Fibroblast of lung (primary cell): ENCODE measurements around the gene FBXL14. TPM values are rescaled to one million over a fixed set of nuclear protein-coding genes. Genes with fewer than 3 reads are reported as not detected.
A peak's percentile ranks its signal among the peaks of the same experiment; 100 is the strongest.

Experiments
- DNase-seq, 2 donors: peaks; one replicate each; pipeline versions ENCODE4 v3.0.0 to v3.0.0-alpha.2; 2010; ENCODE audit warnings: low read depth in 2 of 2
- H2AFZ ChIP-seq: 2 replicates; pipeline ENCODE4 v1.5.1; 2012; ENCODE audit warnings: low read length, control low read depth, inconsistent platforms
- H3K27ac ChIP-seq: 2 replicates; pipeline ENCODE4 v1.5.1; 2011; ENCODE audit warnings: low read length, control low read depth; ENCODE audit not compliant: insufficient read depth
- H3K27me3 ChIP-seq: 2 replicates; pipeline ENCODE4 v1.5.1; 2011; ENCODE audit warnings: mild to moderate bottlenecking, low read length; ENCODE audit not compliant: control insufficient read depth, insufficient read depth
- H3K36me3 ChIP-seq: 2 replicates; pipeline ENCODE4 v1.5.1; 2011; ENCODE audit warnings: low read length; ENCODE audit not compliant: control insufficient read depth, insufficient read depth
- H3K4me1 ChIP-seq: 2 replicates; pipeline ENCODE4 v1.5.1; 2011; ENCODE audit warnings: low read length; ENCODE audit not compliant: control insufficient read depth, insufficient read depth; ENCODE audit errors: extremely low read depth
- H3K4me2 ChIP-seq: 2 replicates; pipeline ENCODE4 v1.5.1; 2011; ENCODE audit warnings: low read length, control low read depth; ENCODE audit not compliant: insufficient read depth; ENCODE audit errors: extremely low read depth
- H3K4me3 ChIP-seq, 4 experiments: fragments of 200-600 bp in 1 of 4; sonication (generic) in 1 of 4; replicated peaks in 1 of 4; 2 replicates each; pipeline ENCODE4 v1.5.1; 2011 to 2016; ENCODE audit warnings: low read length in 4 of 4, low read depth in 3 of 4, mild to moderate bottlenecking in 3 of 4, control low read depth in 2 of 4, inconsistent platforms in 1 of 4, mixed read lengths in 1 of 4; ENCODE audit not compliant: insufficient read depth in 1 of 4; ENCODE audit errors: control extremely low read depth in 1 of 4
- H3K79me2 ChIP-seq: 2 replicates; pipeline ENCODE4 v1.5.1; 2012; ENCODE audit warnings: mild to moderate bottlenecking, low read length, inconsistent platforms; ENCODE audit not compliant: control insufficient read depth, insufficient read depth
- H3K9ac ChIP-seq: 2 replicates; pipeline ENCODE4 v1.5.1; 2011; ENCODE audit warnings: mild to moderate bottlenecking, low read length, control low read depth; ENCODE audit not compliant: insufficient read depth
- H3K9me3 ChIP-seq: 2 replicates; pipeline ENCODE4 v1.5.1; 2012; ENCODE audit warnings: low read depth, low read length; ENCODE audit not compliant: control insufficient read depth, insufficient read depth
- H4K20me1 ChIP-seq: 2 replicates; pipeline ENCODE4 v1.5.1; 2011; ENCODE audit warnings: low read length; ENCODE audit not compliant: control insufficient read depth, insufficient read depth; ENCODE audit errors: extremely low read depth
- CTCF ChIP-seq, 2 donors: IDR thresholded peaks in 1 of 2; conservative IDR thresholded peaks in 1 of 2; 1 replicate in 1 of 2; 2 replicates in 1 of 2; pipeline ENCODE4 v1.5.1; 2011 to 2012; ENCODE audit warnings: low read length in 2 of 2, control low read depth in 1 of 2, inconsistent platforms in 1 of 2, low read depth in 1 of 2, mild to moderate bottlenecking in 1 of 2
- EZH2 ChIP-seq: IDR thresholded peaks from 2 replicates; pipeline ENCODE4 v1.5.1; 2012; ENCODE audit warnings: low read length, control low read depth, mild to moderate bottlenecking; ENCODE audit errors: missing control alignments
- polyA plus RNA-seq, 2 donors: library from polyadenylated mRNA; depleted of rRNA in 1 of 2; stranded (reverse) in 1 of 2; unstranded in 1 of 2; fragments of >200 nt; gene quantifications; 2 replicates each; pipeline ENCODE4 v1.2.1, GENCODE V29; 2011 to 2012; ENCODE audit warnings: missing spikeins in 1 of 2
- total RNA-seq: library from RNA; depleted of rRNA; stranded (reverse); fragments of >200 nt; gene quantifications from 2 replicates; pipeline ENCODE4 v1.2.1, GENCODE V29; 2014

Gene FBXL14
- total and polyA plus RNA-seq, 2 donors (not counting 1 experiment from before 2014, with no cell fraction given): 2.6 to 6.4 TPM

- no peak within 1 kb of the TSS for H3K27ac ChIP-seq
- no peaks in the 10 kb centered on the region for H3K9me3 ChIP-seq
- TF ChIP-seq CTCF (conservative IDR thresholded peaks at IDR 0.05 in 1 of 2, IDR thresholded peaks at IDR 0.05 in 1 of 2; ENCODE audit: low read depth in 1 of 2, low read length in 2 of 2) (no peak), EZH2 (no peak)
- H3K36me3 ChIP-seq: peaks cover 4% of the 10 kb centered on the region
- H3K27me3 ChIP-seq: no peaks in the 10 kb centered on the region
- H3K79me2 ChIP-seq: peaks cover 5% of the 10 kb centered on the region
- no peak within 1 kb of the TSS for H2AFZ ChIP-seq
- H3K4me2 ChIP-seq: peak within 1 kb of the TSS; percentile 64
- H4K20me1 ChIP-seq: no peaks in the 10 kb centered on the region
- no peak within 1 kb of the TSS for H3K9ac ChIP-seq
- peak within 1 kb of the TSS; percentile 11 to 49 (median 26) for H3K4me3 ChIP-seq
- DNase-seq: no peak
- peaks cover 15% of the 10 kb centered on the region for H3K4me1 ChIP-seq
These were observed 34.4 kb upstream of the FBXL14 start, which contains the start of gene WNT5B for GRCh38 chr12:1628666-1629337. Gene WNT5B (plus strand): TSS chr12:1629231. CDS start chr12:1631355, 2,124 bp downstream.

- Histone ChIP-seq H3K4me1 (peaks cover 8% of the 10 kb centered on the region), H3K36me3 (no peaks in the 10 kb centered on the region), H3K27me3 (no peaks in the 10 kb centered on the region), H3K4me2 (no peak overlapping the region), H2AFZ (no peak overlapping the region), H3K79me2 (peaks cover 6% of the 10 kb centered on the region), H3K9me3 (no peaks in the 10 kb centered on the region), H3K4me3 (no peak overlapping the region), H3K9ac (no peak overlapping the region), H3K27ac (no peak overlapping the region), H4K20me1 (no peaks in the 10 kb centered on the region)
- TF ChIP-seq CTCF (conservative IDR thresholded peaks at IDR 0.05 in 1 of 2, IDR thresholded peaks at IDR 0.05 in 1 of 2; ENCODE audit: low read depth in 1 of 2, low read length in 2 of 2) (no peak), EZH2 (no peak)
- no peak for DNase-seq
These were observed 28.0 kb upstream of the FBXL14 start for GRCh38 chr12:1622406-1622805.

- Histone ChIP-seq H3K27ac (no peak overlapping the region), H3K36me3 (no peaks in the 10 kb centered on the region), H3K4me2 (no peak overlapping the region), H2AFZ (no peak overlapping the region), H3K4me3 (no peak overlapping the region), H3K27me3 (no peaks in the 10 kb centered on the region), H4K20me1 (no peaks in the 10 kb centered on the region), H3K9me3 (no peaks in the 10 kb centered on the region), H3K4me1 (peaks cover 7% of the 10 kb centered on the region), H3K79me2 (peaks cover 24% of the 10 kb centered on the region), H3K9ac (no peak overlapping the region)
- no peak for DNase-seq
- TF ChIP-seq CTCF (conservative IDR thresholded peaks at IDR 0.05 in 1 of 2, IDR thresholded peaks at IDR 0.05 in 1 of 2; ENCODE audit: low read depth in 1 of 2, low read length in 2 of 2): no peak
- no peak for TF ChIP-seq EZH2
These were observed 25.7 kb upstream of the FBXL14 start for GRCh38 chr12:1620092-1620491.
